ENCODE results near the gene P2RY8.
"Not testable (repeated sequence)": the region's sequence is repeated elsewhere in the genome, so short reads cannot be mapped to it uniquely, and the experiment has no call there.

The P2RY8 gene

DNA sequence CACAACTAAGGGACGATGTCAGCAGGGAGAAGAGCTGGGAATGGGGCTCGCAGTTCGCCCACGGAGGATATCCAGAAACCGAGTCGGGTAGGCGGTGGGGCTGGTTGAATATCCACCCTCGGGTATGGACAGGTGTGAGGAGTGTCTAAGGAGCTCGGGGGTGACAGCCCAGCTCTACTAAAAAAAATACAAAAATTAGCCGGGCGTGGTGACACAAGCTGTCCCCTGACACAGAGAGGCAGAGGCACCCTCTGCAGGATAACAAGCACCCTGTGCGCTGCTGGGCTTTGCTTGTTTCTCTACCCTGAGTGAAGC lies 72.1 kb downstream of the P2RY8 start:
- DNase-seq (ENCODE audit: low read depth) = no peak

DNA sequence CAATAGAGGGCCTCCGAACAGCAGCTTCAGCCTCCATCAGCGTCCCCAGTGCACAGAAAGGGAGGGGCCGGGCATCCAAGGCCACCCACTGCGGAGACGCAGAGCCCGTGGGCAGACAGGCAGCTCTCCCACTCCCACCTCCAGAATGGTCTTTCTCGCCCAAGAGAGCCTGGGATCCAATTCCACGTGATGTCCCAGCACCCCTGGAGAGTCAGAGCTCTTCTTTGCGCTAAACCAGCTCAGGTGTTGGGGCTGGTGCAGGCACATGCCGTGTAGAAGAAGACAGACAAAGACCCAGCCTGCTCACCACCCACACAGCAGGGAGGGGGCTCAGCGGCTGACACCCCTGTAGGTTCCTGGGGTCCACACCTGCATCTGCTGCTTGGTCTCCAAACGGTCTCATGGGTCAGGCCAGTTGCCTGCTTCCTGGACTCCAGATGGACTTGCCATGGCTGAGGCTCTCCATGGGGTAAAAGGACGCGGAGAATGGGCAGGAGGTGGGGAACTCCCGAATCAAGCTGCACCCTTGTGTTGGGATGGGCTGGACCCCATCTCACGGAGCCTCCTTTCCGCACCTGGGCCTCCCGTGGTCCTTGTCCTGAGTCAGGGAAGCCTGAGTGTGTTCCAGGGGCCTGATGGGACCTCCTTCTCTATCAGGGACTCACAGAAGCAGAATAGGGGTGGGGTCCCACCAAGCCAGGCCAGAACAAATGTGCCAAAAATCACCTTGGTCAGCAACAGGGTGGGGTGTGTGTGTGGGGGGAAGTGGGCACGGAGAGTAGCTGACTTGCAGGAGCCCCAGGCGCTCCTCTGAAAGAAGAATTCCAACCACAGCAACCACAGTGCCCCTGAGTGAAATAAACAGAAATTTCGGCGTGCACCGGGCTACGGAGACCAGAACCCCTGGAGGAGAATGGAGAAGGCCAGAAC lies 72.7 kb downstream of the P2RY8 start:
- no peak for DNase-seq (ENCODE audit: low read depth)

DNA sequence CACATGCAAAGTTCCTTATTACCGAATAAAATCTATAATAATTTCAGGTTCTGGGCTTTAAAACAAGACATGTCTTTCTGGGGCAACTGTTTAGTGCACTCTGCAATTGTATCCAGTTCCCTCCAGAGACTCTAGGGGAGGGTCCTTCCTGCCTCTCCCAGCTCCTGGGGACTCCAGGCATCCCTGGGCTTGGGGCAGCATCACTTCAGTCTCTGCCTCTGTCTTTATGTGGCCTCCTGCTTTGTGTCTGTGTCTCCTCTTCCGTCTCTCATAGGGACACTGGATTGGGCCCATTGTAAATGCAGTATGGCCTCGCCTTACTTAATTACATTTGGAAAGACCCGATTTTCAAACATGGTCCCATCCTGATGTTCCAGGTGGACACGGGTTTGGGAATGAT lies 73.4 kb downstream of the P2RY8 start:
- DNase-seq (ENCODE audit: low read depth) = no peak

DNA sequence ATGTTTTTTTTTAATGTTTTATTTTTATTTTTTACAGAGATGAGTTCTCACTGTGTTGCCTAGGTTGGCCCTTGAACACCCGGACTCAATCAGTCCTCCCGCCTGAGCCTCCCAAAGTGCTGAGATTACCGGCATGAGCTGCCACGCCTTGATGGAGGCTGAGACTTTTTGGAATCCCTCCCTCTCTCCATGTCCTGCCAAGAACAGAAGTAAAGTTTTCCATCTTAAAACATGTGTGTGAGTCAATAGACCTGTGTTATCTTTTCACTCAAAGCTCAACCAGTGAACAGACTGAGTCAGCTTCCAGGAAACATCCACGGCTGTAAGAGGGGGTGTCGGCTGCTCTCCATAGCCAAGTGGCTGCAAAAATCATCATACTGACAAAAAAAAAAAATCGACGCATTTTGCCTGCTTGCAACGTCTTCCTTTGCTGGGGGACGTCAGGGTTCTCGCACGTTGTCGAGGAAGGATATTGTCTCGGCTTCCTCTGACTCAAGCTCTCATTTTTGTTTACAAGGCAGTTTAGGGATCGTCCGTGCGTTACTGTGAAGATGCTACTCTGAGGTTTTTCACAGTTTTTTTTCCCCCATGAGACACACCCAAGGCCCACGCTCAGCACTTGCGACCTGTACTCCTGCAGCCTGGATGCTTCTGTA lies 74.3 kb downstream of the P2RY8 start:
- no peak for DNase-seq (ENCODE audit: low read depth)

DNA sequence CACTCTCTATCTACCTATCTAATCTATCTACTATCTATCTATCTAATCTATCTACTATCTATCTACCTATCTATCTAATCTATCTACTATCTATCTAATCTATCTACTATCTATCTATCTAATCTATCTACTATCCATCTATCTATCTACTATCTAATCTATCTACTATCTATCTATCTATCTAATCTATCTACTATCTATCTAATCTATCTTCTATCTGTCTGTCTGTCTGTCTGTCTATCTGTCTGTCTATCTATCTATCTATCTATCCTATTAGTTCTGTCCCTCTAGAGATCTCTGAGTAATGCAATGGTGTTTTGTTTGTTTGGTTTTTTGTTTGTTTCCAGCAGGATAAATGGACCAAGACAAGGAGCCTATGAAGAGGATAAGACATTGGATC lies 74.9 kb downstream of the P2RY8 start:
- DNase-seq (ENCODE audit: low read depth) = no peak

DNA sequence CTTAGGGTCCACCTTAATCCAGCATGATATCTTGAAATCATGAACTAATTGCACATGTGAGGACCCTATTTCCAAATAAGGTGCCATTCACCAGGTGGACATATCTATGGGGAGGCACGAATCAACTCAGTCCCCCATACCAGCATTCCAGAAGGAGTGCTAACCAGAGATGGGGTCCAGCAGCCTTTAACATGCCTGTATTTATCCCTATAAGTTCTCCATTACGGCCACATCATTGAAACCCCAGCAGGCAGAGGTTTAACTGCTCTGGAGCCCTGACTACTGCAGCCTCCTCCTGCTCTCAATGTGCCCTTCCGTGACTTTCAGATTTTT lies 81.1 kb downstream of the P2RY8 start:
- no peak for DNase-seq (ENCODE audit: low read depth)

DNA sequence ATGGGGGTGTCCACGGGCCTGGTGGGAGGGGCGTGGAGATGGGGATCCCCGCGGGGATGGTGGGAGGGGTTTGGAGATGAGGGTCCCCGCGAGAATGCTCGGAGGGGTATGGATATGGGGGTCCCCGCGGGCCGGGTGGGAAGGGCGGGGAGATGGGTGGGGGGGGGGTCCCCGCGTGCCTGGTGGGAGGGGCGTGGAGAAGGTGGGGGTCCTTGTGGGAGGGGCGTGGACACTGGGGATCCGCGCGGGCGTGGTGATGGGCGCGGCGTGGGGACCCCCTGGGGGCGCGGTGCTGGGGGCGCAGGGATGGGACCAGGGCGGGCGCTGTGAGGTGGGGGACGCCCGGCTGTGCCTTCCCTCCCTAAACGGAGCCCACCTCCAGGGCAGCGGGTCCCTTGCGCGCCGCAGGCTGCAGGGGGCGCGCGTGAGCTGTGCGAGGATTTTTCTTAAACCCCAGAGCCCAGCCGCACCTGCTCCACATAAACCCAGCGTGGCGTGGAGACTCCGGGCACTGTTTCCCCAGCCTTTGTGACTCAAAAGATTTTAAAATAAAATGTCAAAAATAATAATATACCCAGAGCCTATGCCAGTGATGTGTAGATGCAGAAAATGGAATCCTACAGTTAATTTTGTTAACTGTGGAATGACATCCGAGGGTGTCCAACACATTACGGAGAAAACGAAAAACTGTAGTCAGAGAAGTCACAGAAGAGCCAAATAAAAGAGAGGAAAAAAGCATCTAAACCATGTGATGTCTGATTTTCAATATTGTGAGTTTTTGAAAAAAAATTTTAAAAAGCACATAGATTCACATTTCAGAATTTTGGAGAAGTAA lies 82.8 kb downstream of the P2RY8 start:
- DNase-seq (ENCODE audit: low read depth) = no peak

DNA sequence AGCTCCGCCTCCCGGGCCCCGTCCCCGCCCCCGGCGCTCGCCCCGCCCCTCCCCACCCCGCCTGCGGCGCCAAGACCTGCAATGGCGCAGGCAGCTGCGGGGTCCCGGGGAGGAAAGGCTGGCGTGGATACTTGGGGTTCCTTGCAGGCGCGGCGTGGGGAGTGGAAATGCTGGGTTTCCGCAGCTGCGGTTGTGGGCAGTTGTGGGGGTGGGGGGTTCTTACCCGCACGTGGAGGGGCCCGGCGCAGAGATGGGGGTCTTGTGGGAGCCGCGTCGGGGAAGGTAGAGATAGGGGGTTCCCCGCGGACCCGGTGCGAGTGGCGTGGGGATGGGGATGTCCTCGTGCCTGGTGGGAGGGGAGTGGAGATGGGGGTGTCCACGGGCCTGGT lies 83.6 kb downstream of the P2RY8 start:
- DNase-seq (ENCODE audit: low read depth) = no peak

DNA sequence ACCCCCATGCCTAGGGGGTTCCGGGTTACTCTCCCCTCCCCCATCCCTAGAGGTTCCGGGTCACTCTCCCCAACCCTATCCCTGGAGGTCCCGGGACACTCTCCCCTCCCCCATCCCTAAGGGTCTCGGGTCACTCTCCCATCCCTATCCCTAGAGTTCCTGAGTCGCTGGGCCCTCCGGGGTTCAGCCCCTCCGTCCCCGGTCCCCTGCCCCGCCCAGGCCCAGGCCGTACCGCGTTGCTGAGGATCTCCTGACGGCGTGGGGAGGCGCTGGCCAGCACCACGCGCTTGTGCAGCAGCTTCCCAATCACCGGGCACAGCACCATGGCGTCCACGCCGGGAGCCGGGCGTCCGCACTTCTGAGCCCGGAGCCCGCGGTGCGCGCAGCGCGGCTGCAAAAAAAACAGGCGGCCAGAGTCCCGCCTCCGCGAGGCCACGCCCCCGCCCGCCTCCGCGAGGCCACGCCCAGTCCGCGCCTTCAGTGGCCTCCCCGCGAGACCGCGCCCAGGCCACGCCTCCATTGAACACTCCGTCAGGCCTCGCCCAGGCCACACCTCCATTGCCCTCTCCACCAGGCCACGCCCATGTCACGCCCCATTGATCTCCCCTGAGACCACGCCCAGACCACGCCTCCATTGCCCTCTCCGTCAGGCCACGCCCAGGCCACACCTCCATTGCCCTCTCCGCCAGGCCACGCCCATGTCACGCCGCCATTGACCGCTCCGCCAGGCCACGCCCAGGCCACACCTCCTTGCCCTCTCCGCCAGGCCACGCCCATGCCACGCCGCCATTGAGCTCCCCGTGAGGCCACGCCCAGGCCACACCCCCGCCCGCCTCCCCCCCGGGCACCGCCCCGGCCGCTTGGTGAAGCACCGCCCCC lies 84.2 kb downstream of the P2RY8 start, which contains the start of gene ASMTL:
Gene ASMTL (minus strand): TSS at position 394 of the 879 bp plus-strand sequence. CDS start 69 bp downstream, at position 325.
- peak; percentile 95 for DNase-seq (ENCODE audit: low read depth)

DNA sequence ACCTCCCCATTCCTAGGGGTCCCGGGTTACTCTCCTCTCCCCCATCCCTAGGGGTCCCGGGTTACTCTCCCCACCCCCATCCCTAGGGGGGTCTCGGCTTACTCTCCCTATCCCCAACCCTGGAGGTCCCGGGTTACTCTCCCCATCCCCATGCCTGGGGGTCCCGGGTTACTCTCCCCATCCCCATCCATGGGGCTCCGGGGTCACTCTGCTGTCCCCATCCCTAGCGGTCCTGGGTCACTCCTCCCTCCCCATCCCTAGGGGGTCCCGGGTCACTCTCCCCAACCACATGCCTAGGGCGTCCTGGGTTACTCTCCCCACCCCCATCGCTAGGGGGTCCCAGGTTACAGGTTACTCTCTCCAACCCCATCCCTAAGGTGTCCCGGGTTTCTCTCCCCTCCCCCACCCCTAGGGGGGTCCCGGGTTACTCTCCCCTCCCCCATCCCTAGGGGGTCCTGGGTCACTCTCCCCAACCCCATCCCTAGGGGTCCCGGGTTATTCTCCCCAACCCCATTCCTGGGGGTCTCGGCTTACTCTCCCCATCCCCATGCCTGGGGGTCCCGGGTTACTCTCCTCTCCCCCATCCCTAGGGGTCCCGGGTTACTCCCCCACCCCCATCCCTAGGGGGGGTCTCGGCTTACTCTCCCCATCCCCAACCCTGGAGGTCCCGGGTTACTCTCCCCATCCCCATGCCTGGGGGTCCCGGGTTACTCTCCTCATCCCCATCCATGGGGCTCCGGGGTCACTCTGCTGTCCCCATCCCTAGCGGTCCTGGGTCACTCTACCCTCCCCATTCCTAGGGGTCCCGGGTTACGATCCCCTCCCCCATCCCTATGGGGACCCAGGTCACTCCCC lies 85.1 kb downstream of the P2RY8 start:
- no peak for DNase-seq (ENCODE audit: low read depth)

DNA sequence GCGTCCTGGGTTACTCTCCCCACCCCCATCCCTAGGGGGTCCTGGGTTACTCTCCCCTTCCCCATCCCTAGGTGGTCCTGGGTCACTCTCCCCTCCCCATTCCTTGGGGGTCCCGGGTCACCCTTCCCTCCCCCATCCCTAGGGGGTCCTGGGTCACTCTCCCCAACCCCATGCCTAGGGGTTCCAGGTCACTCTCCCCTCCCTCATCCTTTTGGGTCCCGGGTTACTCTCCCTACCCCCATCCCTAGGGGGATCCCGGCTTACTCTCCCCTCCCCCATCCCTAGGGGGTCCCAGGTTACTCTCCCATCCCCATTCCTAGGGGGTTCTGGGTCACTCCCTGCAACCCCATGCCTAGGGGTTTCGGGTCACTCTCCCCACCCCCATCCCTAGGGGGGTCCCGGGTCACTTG lies 85.7 kb downstream of the P2RY8 start:
- no peak for DNase-seq (ENCODE audit: low read depth)

DNA sequence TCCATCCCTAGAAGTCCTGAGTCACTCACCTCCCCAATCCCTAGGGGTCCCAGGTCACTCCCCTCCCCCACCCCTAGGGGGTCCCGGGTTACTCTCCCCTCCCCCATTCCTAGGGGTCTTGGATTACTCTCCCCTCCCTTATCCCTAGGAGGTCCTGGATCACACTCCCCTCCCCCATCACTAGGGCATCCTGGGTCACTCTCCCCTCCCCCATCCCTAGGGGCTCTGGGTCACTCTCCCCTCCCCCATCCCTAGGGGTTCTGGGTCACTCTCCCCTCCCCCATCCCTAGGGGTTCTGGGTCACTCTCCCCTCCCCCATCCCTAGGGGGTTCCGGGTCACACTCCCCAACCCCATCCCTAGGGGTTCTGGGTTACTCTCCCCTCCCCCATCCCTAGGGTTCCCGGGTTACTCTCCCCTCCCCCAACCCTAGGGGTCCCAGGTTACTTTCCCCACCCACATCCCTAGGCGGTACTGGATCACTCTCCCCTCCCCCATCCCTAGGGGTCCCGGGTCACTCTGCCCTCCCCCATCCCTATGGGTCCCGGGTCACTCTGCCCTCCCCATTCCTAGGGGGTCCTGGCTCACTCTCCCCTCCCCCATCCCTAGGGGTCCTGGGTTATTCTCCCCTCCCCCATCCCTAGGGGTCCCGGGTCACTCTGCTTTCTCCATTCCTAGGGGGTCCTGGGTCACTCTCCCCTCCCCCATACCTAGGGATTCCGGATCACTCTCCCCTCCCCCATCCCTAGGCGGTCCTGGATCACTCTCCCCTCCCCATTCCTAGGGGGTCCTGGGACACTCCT lies 86.4 kb downstream of the P2RY8 start:
- no peak for DNase-seq (ENCODE audit: low read depth)

DNA sequence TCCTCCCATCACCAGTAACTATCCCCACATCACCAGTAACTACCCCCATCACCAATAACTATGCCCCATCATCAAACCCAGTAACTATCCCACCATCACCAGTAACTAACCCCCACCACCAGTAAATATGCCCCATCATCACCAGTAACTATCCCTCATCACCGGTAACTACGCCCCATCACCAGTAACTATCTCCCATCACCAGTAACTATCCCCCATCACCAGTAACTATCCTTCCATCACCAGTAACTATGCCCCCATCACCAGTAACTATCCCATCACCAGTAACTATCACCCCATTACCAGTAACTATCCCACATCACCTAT lies 87.2 kb downstream of the P2RY8 start:
- DNase-seq (ENCODE audit: low read depth) = no peak

DNA sequence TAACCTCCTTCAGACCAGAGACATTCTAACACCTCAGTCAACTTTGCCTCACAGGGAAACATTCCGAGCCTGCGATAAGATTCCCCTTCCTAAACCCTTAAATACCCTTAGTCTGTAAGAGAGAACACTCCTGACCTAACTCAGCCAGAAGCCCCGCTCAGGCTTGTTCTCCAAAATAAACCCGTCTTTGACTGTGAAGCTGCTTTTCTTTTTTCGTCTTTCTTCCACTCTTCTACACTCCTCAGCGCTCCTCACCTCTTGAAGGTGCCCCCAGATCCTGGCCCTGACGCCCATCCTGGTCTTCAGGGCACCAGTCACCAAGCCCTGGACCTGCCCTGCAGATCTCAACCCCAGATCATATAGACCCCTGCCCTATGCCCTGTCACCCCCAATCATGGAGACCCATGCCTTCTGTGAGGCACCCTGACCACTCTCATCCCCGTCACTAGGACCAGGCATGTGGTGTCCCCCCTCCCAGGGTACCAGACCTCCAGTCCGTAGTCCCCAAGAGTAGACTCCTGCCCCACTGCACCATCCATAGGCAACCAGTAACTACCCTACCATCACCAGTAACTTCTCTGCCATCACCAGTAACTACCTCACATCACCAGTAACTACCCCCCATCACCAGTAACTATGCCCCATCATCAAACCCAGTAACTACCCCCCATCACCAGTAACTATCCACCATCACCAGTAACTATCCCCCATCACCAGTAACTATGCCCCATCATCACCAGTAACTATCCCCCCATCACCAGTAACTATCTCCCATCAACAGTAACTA lies 87.8 kb downstream of the P2RY8 start:
- DNase-seq (ENCODE audit: low read depth) = no peak

DNA sequence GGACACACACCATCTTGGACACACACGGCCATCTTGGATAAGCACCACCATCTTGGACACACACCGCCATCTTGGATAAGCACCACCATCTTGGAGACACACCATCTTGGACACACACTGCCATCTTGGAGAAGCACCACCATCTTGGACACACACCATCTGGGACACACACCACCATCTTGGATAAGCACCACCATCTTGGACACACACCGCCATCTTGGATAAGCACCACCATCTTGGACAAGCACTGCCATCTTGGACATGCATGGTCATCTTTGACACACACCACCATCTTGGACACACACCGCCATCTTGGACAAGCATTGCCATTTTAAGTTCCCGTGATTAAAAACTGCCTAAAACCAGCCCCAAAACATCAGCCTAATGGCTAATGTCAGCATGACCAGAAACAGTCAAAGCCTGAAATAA lies 88.4 kb downstream of the P2RY8 start:
- DNase-seq (ENCODE audit: low read depth) = not testable (repeated sequence)

DNA sequence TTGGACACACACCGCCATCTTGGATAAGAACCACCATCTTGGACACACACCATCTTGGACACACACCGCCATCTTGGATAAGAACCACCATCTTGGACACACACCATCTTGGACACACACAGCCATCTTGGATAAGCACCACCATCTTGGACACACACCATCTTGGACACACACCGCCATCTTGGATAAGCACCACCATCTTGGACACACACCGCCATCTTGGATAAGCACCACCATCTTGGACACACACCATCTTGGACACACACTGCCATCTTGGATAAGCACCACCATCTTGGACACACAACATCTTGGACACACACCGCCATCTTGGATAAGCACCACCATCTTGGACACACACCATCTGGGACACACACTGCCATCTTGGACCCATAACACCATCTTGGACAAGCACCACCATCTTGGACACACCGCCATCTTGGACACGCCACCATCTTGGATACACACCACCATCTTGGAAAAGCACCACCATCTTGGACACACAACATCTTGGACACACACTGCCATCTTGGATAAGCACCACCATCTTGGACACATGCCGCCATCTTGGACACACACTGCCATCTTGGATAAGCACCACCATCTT lies 88.9 kb downstream of the P2RY8 start:
- not testable (repeated sequence) for DNase-seq (ENCODE audit: low read depth)

DNA sequence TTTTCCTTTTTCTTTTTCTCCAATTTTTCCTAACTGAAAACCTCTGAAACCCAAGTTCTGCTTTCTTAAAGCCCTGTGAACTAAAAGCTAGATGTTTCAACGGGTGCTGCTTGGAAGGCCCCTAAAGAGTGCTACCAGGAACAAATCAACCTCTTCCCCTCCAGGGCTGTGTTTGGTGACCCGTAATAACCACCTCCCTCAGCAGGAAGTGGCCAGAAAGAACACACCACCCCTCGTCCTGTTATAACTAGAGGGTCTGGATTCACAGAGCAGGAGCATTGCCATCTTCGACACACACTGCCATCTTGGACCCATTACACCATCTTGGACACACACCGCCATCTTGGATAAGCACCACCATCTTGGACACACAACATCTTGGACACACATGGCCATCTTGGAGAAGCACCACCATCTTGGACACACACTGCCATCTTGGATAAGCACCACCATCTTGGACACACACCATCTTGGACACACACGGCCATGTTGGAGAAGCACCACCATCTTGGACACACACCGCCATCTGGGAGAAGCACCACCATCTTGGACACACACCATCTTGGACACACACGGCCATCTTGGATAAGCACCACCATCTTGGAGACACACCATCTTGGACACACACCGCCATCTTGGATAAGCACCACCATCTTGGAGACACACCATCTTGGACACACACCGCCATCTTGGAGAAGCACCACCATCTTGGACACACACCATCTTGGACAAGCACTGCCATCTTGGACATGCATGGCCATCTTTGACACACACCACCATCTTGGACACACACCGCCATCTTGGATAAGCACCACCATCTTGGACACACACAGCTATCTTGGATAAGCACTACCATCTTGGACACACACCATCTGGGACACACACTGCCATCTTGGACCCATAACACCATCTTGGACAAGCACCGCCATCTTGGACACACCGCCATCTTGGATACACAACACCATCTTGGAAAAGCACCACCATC lies 89.7 kb downstream of the P2RY8 start:
- DNase-seq (ENCODE audit: low read depth) = not testable (repeated sequence)
